ENCODE data around the gene EDAR. TPM values are rescaled to one million over a fixed set of nuclear protein-coding genes. Genes with fewer than 3 reads are reported as not detected.
A peak's percentile ranks its signal among the peaks of the same experiment; 100 is the strongest.

Gene EDAR
- total and polyA plus RNA-seq, 7 donors, result under 0.01 to 0.87 TPM; not detected in 5

GRCh38 chr2:108884619-108885018 lies 104.4 kb downstream of the EDAR start:
- Histone ChIP-seq H3K4me3 (no peak overlapping the region), H3K27me3 (no peaks in the 10 kb centered on the region), H3K9me3 (peaks cover 0 to 6% (median 3%) of the 10 kb centered on the region in 4 donors), H3K36me3 (no peaks in the 10 kb centered on the region), H3K4me1 (no peaks in the 10 kb centered on the region), H3K27ac (no peak overlapping the region)
- intact Hi-C loops (cut with DNase I), result no loop called here
- 37 to 60% methylated on average over 6 of the region's 6 CpGs for WGBS, 2 donors
- DNase-seq, result no peak
- no peak for TF ChIP-seq EP300 (IDR thresholded peaks at IDR 0.05)
- no peak for TF ChIP-seq CTCF (IDR thresholded peaks at IDR 0.05)

GRCh38 chr2:108878276-108878675 lies 110.7 kb downstream of the EDAR start:
- no peak for TF ChIP-seq POLR2A (IDR thresholded peaks at IDR 0.05)
- TF ChIP-seq POLR2AphosphoS5 (IDR thresholded peaks at IDR 0.05), result no peak
- no peak for TF ChIP-seq EP300 (IDR thresholded peaks at IDR 0.05)
- no peak for TF ChIP-seq CTCF (IDR thresholded peaks at IDR 0.05)
- intact Hi-C loops (cut with DNase I), result no loop called here
- H3K27ac ChIP-seq, result no peak overlapping the region
- H3K36me3 ChIP-seq, result no peaks in the 10 kb centered on the region
- 65 to 72% methylated on average over 2 of the region's 2 CpGs for WGBS, 2 donors
- no peaks in the 10 kb centered on the region for H3K4me1 ChIP-seq
- H3K4me3 ChIP-seq, result no peak overlapping the region
- DNase-seq, result no peak
- H3K9me3 ChIP-seq, result peaks cover 0 to 6% (median under 1%) of the 10 kb centered on the region in 4 donors
- H3K27me3 ChIP-seq, result no peaks in the 10 kb centered on the region

- no peak overlapping the region for H3K27ac ChIP-seq
- no peaks in the 10 kb centered on the region for H3K27me3 ChIP-seq
- H3K9me3 ChIP-seq, result peaks cover 0 to 6% (median 0%) of the 10 kb centered on the region in 4 donors
- 98 to 99% methylated on average over 2 of the region's 2 CpGs for WGBS, 2 donors
- no peak for DNase-seq
- H3K36me3 ChIP-seq, result no peaks in the 10 kb centered on the region
- H3K4me1 ChIP-seq, result no peaks in the 10 kb centered on the region
- TF ChIP-seq CTCF (IDR thresholded peaks at IDR 0.05) (peak in 1 of 4 experiments; percentile 14), EP300 (IDR thresholded peaks at IDR 0.05) (no peak), POLR2A (IDR thresholded peaks at IDR 0.05) (no peak)
- intact Hi-C loops (cut with DNase I), result no loop called here
- no peak overlapping the region for H3K4me3 ChIP-seq
Measured at GRCh38 chr2:108877506-108877905, 111.5 kb downstream of the EDAR start.

GRCh38 chr2:108870069-108870644 lies 118.9 kb downstream of the EDAR start:
- H3K27me3 ChIP-seq, result no peaks in the 10 kb centered on the region
- intact Hi-C loops (cut with DNase I), result no loop called here
- no peaks in the 10 kb centered on the region for H3K4me1 ChIP-seq
- peaks cover 0 to 8% (median 0%) of the 10 kb centered on the region in 4 donors for H3K9me3 ChIP-seq
- no peaks in the 10 kb centered on the region for H3K36me3 ChIP-seq
- no peak overlapping the region for H3K27ac ChIP-seq
- no peak overlapping the region for H3K4me3 ChIP-seq
- 97 to 98% methylated on average over 5 of the region's 5 CpGs for WGBS, 2 donors
- TF ChIP-seq CTCF (IDR thresholded peaks at IDR 0.05) (no peak), EP300 (IDR thresholded peaks at IDR 0.05) (no peak)
- DNase-seq, result no peak

- peaks cover 0 to 8% (median 0%) of the 10 kb centered on the region in 4 donors for H3K9me3 ChIP-seq
- intact Hi-C loops (cut with DNase I), result no loop called here
- TF ChIP-seq EP300 (IDR thresholded peaks at IDR 0.05), result no peak
- 93 to 97% methylated on average over 3 of the region's 3 CpGs for WGBS, 2 donors
- no peak overlapping the region for H3K27ac ChIP-seq
- H3K27me3 ChIP-seq, result no peaks in the 10 kb centered on the region
- no peaks in the 10 kb centered on the region for H3K36me3 ChIP-seq
- H3K4me1 ChIP-seq, result no peaks in the 10 kb centered on the region
- no peak overlapping the region for H3K4me3 ChIP-seq
- no peak for DNase-seq
Measured at GRCh38 chr2:108869542-108869941, 119.5 kb downstream of the EDAR start.

Measured in sigmoid colon (tissue), 7 donors.